Measurements from ENCODE around the gene HLCS.

Gene HLCS

DNA sequence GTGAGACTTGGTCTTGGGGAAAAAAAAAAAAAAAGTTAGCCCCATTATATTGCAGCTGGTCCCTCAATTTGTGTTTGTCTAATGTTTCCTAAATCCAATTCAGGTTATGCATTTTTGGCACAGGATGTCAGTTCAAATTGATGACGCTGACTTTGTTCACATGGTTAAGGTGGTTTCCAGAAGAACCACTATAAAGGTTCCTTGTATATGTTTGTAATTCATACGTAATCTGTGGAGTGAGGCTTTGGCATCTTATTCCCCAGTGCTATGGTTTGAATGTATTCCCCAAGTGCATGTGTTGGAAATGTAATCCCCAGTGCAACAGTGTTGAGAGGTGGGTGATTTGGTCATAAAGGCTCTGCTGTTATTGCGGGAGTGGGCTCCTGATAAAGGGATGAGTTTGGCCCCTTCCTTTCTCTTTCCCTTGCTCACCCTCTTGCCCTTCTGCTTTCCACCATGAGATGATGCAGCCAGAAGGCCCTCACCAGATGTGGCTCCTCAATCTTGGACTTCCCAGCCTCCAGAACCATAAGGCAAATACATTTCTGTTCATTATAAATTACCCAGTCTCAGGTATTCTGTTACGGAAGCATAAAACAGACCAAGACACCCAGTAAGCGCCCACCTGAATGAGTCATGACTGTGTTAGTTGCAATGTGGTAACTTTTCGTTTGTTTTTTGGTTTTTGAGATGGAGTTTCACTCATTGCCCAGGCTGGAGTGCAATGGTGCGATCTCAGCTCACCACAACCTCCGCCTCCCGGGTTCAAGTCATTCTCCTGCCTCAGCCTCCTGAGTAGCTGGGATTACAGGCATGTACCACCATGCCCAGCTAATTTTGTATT lies 19.5 kb upstream of the HLCS start:
- Histone ChIP-seq H3K36me3 (no peaks in the 10 kb centered on the region), H3K4me3 (ENCODE audit: low read depth, low read length) (no peak overlapping the region), H3K27me3 (ENCODE audit: insufficient read depth, low read depth, severe bottlenecking) (no peaks in the 10 kb centered on the region), H3K27ac (no peak overlapping the region), H3K9me3 (ENCODE audit: severe bottlenecking) (no peaks in the 10 kb centered on the region)
- TF ChIP-seq, protein P1, sequence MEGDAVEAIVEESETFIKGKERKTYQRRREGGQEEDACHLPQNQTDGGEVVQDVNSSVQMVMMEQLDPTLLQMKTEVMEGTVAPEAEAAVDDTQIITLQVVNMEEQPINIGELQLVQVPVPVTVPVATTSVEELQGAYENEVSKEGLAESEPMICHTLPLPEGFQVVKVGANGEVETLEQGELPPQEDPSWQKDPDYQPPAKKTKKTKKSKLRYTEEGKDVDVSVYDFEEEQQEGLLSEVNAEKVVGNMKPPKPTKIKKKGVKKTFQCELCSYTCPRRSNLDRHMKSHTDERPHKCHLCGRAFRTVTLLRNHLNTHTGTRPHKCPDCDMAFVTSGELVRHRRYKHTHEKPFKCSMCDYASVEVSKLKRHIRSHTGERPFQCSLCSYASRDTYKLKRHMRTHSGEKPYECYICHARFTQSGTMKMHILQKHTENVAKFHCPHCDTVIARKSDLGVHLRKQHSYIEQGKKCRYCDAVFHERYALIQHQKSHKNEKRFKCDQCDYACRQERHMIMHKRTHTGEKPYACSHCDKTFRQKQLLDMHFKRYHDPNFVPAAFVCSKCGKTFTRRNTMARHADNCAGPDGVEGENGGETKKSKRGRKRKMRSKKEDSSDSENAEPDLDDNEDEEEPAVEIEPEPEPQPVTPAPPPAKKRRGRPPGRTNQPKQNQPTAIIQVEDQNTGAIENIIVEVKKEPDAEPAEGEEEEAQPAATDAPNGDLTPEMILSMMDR (IDR thresholded peaks at IDR 0.05; ENCODE audit: low read depth, low read length) = no peak
- no peak for DNase-seq

DNA sequence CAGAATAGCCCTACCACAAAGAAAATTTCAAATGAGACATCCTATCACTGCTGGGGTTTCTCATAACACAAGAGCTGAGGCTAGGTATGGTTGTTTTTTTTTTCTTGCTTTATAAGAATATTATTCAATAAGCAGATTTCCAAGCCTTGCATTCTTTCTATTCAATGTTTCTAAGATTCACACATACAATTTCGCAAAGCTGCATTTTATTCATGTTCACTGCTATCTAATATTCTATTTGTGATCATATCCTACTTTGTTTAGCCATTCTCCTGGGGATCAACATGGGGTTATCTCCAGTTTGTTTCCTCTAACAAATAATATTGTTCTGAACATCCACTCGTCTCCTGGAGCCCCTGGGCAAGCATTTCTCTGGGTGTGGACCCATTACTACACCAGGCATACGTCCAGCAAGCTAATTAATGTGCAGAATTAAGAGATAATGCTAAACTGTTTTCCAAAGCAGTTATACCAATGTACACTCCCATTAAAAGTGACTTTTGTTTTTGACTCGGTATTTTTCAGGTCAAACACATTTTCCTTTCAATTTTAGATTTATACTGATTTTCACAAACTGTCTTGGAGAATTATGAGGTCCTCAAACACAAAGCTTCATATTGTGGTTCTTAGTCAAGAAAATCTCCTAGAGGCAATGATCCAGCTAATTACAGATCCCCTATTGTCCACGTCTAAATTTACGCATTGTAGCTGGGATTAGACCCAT lies 15.7 kb upstream of the HLCS start:
- TF ChIP-seq, protein P1 (IDR thresholded peaks at IDR 0.05; ENCODE audit: low read depth, low read length) = no peak
- Histone ChIP-seq H3K27ac (no peak overlapping the region), H3K27me3 (ENCODE audit: insufficient read depth, low read depth, severe bottlenecking) (no peaks in the 10 kb centered on the region), H3K4me3 (ENCODE audit: low read depth, low read length) (no peak overlapping the region), H3K36me3 (no peaks in the 10 kb centered on the region), H3K9me3 (ENCODE audit: severe bottlenecking) (no peaks in the 10 kb centered on the region)
- DNase-seq = no peak

DNA sequence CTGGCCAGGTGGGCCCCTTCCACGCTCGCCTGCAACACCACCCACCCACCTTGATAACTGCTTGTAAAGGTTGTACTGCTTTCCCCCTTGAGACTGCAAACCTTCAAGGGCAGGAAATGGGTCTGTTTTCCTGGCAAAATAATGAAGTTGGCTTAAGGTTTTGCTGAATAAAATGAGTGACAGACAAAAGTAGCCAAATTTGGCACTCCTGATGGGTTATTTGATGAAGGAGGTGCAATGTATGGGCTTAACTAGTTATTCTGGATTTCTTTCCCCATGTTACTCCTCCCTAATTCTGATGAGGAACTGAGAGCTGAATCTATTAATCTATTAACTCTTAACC lies 14.6 kb upstream of the HLCS start:
- Histone ChIP-seq H3K4me3 (ENCODE audit: low read depth, low read length) (no peak overlapping the region), H3K27me3 (ENCODE audit: insufficient read depth, low read depth, severe bottlenecking) (no peaks in the 10 kb centered on the region), H3K27ac (no peak overlapping the region), H3K9me3 (ENCODE audit: severe bottlenecking) (no peaks in the 10 kb centered on the region), H3K36me3 (no peaks in the 10 kb centered on the region)
- TF ChIP-seq, protein P1 (IDR thresholded peaks at IDR 0.05; ENCODE audit: low read depth, low read length) = no peak
- no peak for DNase-seq

DNA sequence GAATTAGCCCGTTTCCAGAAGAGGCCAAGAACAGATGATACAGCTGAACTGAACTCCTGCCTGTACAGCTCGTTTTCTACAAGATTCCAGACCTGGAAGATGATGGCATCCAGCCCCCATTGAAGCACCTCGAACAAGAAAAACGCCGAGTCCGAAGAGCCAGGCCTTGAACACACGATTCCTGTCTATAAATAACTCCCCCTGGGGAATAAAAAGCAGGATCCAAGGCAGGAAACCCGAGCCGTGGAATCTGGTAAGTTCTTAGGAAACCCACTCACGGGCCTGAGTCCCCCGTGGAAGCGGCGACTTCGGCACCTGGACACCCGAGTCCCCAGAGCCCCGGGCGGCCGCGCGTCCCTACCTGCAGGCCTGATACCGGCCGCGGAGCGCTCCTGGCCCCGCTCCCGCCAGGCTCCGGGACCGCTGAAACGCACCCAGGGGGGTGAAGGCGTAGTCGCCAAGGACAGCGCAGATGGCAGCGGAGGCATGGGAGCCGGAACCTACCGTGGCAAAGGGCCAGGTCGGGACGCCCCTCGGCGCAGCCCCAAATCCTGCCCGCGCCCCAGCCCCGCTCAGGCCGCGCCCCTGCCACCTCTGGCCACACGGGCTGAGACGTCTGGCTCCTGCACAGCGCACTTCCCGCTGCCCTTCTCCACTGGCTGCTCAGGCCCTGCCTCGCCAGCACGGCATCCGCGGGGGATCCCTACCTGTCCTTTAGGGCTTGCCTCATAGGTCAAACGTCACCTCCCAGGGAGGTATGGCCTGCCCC lies 14.0 kb upstream of the HLCS start:
- Histone ChIP-seq H3K4me3 (ENCODE audit: low read depth, low read length) (no peak overlapping the region), H3K36me3 (no peaks in the 10 kb centered on the region), H3K27ac (no peak overlapping the region), H3K27me3 (ENCODE audit: insufficient read depth, low read depth, severe bottlenecking) (no peaks in the 10 kb centered on the region), H3K9me3 (ENCODE audit: severe bottlenecking) (no peaks in the 10 kb centered on the region)
- TF ChIP-seq, protein P1 (IDR thresholded peaks at IDR 0.05; ENCODE audit: low read depth, low read length) = no peak
- no peak for DNase-seq

DNA sequence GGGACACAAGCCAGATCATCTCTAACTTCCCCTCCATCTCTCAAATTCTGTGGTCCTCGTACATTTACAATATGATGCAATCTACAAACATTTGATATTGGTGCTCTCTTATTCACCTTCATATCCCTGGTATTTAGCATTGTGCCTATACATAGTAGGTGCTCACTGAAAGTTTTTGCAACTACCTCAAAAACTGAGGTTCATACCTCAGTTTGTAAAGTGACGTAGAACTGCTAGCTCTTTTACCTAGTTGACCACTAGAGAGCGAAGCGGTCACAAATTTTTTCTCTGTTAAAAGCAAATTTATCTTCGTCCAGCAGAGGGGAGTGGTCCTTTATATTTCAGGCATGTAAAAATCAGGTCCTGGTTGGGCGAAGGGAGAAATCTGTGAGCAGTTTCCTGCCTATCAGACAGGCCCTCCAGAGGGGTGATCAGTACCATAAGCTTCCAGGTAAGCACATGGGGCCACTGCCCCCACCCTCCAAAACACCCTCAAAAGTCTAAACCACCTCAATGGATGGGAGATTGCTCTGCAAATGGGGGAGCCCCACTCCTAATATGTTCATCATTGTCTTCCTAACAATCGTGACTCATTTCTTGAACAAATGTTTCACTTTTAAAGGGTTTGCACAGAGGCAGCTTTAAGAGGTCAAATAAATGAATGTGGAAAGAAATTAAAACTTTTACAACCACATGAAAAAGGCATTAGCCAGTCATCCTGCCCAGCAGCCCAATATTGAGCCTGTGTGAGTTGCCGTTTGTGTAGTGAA lies 10.6 kb upstream of the HLCS start:
- peaks cover 2% of the 10 kb centered on the region for H3K9me3 ChIP-seq (ENCODE audit: severe bottlenecking)
- peak overlapping the region; percentile 17 for H3K27ac ChIP-seq
- peak; percentile 76 for DNase-seq
- no peaks in the 10 kb centered on the region for H3K27me3 ChIP-seq (ENCODE audit: insufficient read depth, low read depth, severe bottlenecking)
- H3K36me3 ChIP-seq = no peaks in the 10 kb centered on the region
- TF ChIP-seq, protein P1 (IDR thresholded peaks at IDR 0.05; ENCODE audit: low read depth, low read length) = peak; percentile 68
- H3K4me3 ChIP-seq (ENCODE audit: low read depth, low read length) = no peak overlapping the region

Data from WERI-Rb-1 (cell line).